ENCODE measurements around the gene ALPL. TPM values are rescaled to one million over a fixed set of nuclear protein-coding genes. Genes with fewer than 3 reads are reported as not detected.
A peak's percentile ranks its signal among the peaks of the same experiment; 100 is the strongest.

Gene ALPL
- total and polyA plus RNA-seq, 10 of the 15 experiments (the other 5 are each of a cell fraction or from before 2014, with no cell fraction given), result 0.07 to 0.59 (median 0.31) TPM; not detected in 2

GRCh38 chr1:21607549-21608529 is 98.6 kb downstream of the ALPL start (continued):
- TF ChIP-seq SKIL (IDR thresholded peaks at IDR 0.05; ENCODE audit: low read depth, poor library complexity, severe bottlenecking) (no peak), ESRRA (IDR thresholded peaks at IDR 0.05; ENCODE audit: low read length) (no peak), SMC3 (IDR thresholded peaks at IDR 0.05; ENCODE audit: borderline replicate concordance, low read length) (no peak), REST (IDR thresholded peaks at IDR 0.05; ENCODE audit: low read depth, low read length) (no peak), KLF5 (IDR thresholded peaks at IDR 0.05; ENCODE audit: partially characterized antibody) (no peak), NFYA (IDR thresholded peaks at IDR 0.05; ENCODE audit: borderline replicate concordance, low read depth, low read length) (no peak), WRNIP1 (IDR thresholded peaks at IDR 0.05; ENCODE audit: borderline replicate concordance, low read depth, low read length) (no peak), FOXK2 (IDR thresholded peaks at IDR 0.05) (no peak), ZBTB4 (CRISPR knock-in tag; IDR thresholded peaks at IDR 0.05) (no peak), CEBPB (IDR thresholded peaks at IDR 0.05; ENCODE audit: borderline replicate concordance in 1 of 2, low read depth in 2 of 2, low read length in 2 of 2) (no peak), ZNF274 (IDR thresholded peaks at IDR 0.05; ENCODE audit: insufficient read depth, insufficient read length) (no peak), SP1 (IDR thresholded peaks at IDR 0.05; ENCODE audit: low read depth, low read length) (peak; percentile 21), MYC (IDR thresholded peaks at IDR 0.05; ENCODE audit: insufficient read depth, insufficient read length, insufficient replicate concordance, low read length, severe bottlenecking) (no peak), PBX3 (IDR thresholded peaks at IDR 0.05; ENCODE audit: insufficient replicate concordance, low read depth, low read length) (peak; percentile 92), IRF5 (IDR thresholded peaks at IDR 0.05; ENCODE audit: borderline replicate concordance) (no peak), SUZ12 (IDR thresholded peaks at IDR 0.05; ENCODE audit: unreplicated experiment) (no peak)

Data from GM12878 (cell line).